Cardiac fibroblast (primary cell): ENCODE results near the gene RPS6KA5.

Experiments used
- DNase-seq, 2 donors: peaks; one replicate each; pipeline versions ENCODE4 v3.0.0 to v3.0.0-alpha.2; 2010; ENCODE audit warnings: low read depth in 2 of 2
- H3K4me3 ChIP-seq, 2 donors: replicated peaks in 1 of 2; 1 replicate in 1 of 2; 2 replicates in 1 of 2; pipeline ENCODE4 v1.5.1; 2011; ENCODE audit warnings: low read depth in 2 of 2, low read length in 2 of 2, mild to moderate bottlenecking in 2 of 2, moderate library complexity in 1 of 2
- TF ChIP-seq, protein P1 (sequence below): IDR thresholded peaks from one replicate; pipeline ENCODE4 v1.5.1; 2011; ENCODE audit warnings: low read depth, mild to moderate bottlenecking, low read length, inconsistent platforms

The RPS6KA5 gene

DNA sequence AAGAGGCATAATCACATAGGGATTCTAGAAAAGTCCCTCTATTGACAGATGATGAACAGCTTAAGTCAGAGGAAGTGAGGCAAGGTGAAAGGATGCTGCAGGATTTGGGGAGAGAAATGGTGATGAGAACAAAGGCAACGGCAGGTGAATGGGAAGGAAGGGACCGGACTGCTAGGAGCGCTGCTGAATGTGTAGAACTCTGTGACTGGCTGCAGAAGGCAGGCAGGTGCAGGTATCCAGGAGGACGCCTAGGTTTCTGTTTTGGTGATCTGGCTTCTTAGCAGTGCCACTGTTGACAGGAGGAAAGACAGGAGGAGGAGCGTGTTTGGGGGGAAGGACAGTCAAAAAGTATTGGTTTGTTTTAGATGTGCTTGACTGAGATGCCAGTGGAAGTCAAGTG lies 185.8 kb downstream of the RPS6KA5 start:
- TF ChIP-seq, protein P1, sequence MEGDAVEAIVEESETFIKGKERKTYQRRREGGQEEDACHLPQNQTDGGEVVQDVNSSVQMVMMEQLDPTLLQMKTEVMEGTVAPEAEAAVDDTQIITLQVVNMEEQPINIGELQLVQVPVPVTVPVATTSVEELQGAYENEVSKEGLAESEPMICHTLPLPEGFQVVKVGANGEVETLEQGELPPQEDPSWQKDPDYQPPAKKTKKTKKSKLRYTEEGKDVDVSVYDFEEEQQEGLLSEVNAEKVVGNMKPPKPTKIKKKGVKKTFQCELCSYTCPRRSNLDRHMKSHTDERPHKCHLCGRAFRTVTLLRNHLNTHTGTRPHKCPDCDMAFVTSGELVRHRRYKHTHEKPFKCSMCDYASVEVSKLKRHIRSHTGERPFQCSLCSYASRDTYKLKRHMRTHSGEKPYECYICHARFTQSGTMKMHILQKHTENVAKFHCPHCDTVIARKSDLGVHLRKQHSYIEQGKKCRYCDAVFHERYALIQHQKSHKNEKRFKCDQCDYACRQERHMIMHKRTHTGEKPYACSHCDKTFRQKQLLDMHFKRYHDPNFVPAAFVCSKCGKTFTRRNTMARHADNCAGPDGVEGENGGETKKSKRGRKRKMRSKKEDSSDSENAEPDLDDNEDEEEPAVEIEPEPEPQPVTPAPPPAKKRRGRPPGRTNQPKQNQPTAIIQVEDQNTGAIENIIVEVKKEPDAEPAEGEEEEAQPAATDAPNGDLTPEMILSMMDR, result no peak
- no peak overlapping the region for H3K4me3 ChIP-seq
- DNase-seq, result no peak

DNA sequence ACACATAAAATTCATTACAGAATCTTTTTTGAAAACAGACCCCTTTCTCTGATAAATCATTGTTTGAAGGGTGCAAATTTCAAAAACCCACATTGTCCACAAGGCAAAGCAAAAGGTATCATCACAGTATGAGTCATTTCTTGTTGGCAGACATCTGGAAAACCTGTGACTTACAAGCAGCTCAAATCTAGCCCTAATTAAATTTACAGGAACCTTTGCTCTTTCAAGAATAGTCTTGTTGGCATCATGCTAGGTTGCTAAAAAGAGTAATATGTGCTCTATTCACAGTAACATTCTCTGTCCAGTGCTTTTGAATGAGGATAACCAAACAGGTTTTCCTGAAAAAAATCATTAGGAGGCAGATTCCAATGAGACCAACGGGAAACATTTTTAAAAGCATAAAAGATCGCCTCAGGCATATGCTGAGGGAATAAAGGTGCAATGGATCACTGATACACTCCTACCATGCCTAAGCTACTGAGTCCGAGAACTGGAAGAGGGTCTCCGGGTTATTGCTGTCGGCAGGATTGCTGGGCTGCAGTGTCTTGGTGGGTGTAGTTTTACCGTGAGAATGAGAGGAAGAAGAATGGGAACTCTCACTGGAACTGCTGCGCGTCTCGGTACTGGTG lies 188.7 kb downstream of the RPS6KA5 start:
- TF ChIP-seq, protein P1, result no peak
- DNase-seq, result peak; percentile 56 to 63
- no peak overlapping the region for H3K4me3 ChIP-seq

DNA sequence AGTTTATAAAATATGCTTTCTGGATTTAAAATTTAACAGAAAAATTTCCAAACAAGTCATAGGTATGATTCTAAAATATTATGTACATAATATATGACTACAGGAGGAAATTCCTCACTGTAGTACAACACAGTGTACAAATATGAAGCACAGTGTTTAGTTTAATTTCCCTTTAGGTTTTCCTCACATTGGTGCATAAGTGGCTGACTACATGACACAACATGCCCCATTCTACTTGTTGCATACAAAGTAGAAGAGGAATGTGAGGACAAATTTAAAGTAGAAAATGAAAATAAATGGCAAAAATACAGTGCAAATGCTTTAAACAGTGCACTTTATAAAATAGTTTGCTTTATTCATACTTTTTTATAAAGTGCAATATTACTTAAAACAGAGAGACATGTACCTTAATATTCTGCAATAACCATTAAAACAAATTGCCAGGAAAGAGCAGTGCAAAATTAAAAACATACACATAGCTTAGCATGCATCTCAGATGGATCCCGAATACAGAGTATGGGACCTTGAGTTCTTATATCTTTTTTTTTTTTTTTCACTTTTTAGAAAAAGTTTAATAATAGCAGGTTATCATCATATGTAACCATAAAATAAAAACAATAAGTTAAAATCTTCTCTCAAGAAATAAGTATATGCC lies 189.4 kb downstream of the RPS6KA5 start:
- DNase-seq, result no peak
- no peak overlapping the region for H3K4me3 ChIP-seq
- TF ChIP-seq, protein P1, result no peak

DNA sequence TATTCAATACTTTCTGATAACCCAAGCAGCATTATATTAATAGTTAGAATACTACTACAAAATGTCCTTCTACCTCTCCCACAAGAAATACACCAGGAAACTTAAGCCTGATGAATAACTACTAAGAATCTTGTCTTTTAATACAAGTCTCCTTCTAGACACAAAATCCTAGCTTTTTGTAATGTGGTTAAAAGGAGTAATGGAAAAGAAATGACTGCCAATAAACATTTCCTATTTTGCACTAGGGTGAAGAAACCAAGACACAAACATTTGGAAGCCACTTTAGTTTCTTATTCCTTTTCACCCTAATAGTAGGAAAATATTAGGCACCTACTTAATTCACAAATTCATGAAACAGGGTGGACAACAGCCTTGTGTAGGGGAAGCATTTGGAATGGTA lies 192.9 kb downstream of the RPS6KA5 start:
- H3K4me3 ChIP-seq, result no peak overlapping the region
- no peak for DNase-seq
- TF ChIP-seq, protein P1, result no peak

DNA sequence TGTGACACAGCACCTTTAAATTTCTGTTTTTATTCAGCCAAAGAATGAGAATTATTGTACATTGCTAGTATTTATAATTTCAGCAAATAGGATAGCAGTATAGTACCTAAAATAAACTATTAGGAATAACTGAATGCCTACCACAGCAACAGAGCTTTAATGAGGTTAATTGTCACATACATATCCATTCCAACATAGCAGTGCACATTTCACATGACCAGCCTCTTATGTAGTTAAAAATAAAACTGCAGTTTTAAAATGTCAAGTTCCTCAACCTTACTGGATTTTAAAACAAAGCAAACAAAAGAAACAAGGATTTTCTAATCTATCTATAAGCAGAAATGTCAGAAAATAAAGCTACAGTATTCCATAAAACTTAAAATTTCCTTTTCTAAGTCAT lies 193.6 kb downstream of the RPS6KA5 start:
- TF ChIP-seq, protein P1, result no peak
- DNase-seq, result no peak
- H3K4me3 ChIP-seq, result no peak overlapping the region

DNA sequence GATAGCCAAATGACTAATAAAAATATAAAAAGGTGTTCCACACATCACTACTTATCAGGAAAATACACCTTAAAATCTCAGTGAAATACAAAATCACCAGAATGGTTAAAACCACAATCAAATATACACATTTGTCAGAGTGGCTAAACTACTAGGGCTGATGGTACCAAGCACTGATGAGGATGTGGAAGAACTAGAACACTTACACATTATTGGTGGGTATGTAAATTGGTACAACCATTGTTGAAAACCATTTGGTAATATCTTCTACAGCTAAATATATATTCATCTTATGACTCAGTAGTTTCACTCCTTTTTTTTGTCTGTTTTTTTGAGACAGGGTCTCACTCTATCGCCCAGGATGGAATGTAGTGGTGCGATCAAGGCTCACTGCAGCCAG lies 195.7 kb downstream of the RPS6KA5 start:
- H3K4me3 ChIP-seq, result no peak overlapping the region
- DNase-seq, result no peak
- TF ChIP-seq, protein P1, result no peak

DNA sequence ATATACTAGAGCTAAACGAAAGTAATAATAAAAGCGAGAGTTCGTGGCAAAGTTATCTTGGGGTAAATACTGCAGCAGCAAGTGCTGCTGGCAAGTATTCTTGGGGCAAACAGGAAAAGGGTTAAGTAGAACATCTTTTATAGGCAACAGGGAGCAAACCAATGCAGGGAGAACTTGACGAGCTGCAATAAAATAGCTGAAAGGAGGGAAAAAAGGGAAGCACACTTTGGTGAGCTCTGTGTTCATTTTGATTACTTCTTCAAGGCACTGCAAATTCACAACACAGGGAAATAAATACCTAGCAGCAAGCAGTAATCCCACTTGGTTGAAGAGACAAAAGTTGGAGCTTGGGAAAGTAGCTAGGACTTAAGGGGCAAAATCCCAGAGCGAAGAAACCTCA lies 201.9 kb downstream of the RPS6KA5 start:
- DNase-seq, result no peak
- H3K4me3 ChIP-seq, result no peak overlapping the region
- TF ChIP-seq, protein P1, result no peak
